Umbilical cord (tissue), 2 donors: ENCODE data around the gene GREM2. TPM values are rescaled to one million over a fixed set of nuclear protein-coding genes. Genes with fewer than 3 reads are reported as not detected.

ENCODE experiments used
- DNase-seq: peaks from one replicate; pipeline ENCODE4 v3.0.0-alpha.2; 2015; ENCODE audit warnings: low spot score
- total RNA-seq: library from RNA; depleted of rRNA; stranded (reverse); fragments of >200 nt; gene quantifications from one replicate; pipeline ENCODE4 v1.2.3, GENCODE V29; 2014; ENCODE audit warnings: low replicate concordance; ENCODE audit not compliant: insufficient read depth

The GREM2 gene
- total RNA-seq, 1 donor from 2014 or later = 4.8 TPM

DNA sequence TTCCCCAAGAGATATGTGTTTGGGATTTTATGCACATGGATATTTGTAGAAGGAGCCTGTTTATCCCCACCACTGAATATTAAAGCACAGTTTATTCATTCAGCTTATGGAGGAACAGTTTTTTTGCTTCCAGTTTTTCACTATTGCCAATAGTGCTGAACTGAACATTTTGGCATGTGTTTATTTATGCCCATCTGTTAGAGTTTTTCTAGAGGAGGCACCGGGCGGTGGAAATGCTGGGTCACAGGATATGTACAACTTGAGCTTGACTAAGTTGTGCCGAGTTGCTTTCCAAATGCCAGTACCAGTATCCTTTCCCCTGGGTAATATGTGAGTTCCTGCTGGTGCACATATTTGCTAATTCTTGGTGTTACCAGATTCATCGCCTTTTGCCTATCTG lies 111.3 kb downstream of the GREM2 start:
- DNase-seq = no peak

DNA sequence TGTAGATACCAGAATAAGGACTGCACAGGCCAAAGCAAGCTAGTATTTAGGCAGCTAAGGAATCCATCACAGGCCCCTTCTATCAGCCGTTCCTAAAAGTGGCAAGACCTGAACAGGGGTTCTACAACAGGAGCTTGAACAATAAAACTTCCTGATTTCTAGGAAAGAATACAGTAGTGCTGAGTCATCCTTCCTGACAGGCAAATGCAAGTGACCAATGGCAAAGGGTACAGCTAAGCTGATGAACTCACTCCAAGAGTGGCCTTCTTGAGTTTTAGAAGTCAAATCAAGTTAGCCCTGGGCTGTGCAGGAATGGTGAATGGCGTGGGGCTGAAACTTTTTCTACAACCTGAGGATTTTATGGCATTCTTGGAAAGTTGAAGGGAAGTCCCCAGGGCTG lies 112.9 kb downstream of the GREM2 start:
- no peak for DNase-seq

DNA sequence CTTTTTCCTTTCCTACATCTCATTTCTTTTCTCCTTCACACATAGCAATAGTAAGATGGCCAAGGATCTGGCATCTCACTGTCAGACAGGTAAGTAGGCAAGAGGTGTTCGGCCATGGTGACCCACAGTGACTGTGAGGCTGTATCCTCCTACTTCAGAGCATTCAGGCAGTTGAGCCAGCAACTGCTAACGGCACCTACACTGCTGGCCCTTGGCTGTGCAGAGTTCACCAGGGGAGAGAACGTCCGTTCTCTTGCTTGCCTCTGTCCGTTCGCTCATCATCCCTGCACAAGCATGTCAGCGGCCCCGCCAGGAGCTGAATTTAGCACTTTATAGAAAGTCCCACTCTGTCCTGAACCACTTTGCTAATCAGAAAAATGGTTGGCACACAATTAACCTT lies 113.6 kb downstream of the GREM2 start:
- no peak for DNase-seq

- no peak for DNase-seq
Measured at GRCh38 chr1:240497908-240498307, 114.0 kb downstream of the GREM2 start.

- DNase-seq = no peak
Measured at GRCh38 chr1:240496941-240497340, 115.0 kb downstream of the GREM2 start.

DNA sequence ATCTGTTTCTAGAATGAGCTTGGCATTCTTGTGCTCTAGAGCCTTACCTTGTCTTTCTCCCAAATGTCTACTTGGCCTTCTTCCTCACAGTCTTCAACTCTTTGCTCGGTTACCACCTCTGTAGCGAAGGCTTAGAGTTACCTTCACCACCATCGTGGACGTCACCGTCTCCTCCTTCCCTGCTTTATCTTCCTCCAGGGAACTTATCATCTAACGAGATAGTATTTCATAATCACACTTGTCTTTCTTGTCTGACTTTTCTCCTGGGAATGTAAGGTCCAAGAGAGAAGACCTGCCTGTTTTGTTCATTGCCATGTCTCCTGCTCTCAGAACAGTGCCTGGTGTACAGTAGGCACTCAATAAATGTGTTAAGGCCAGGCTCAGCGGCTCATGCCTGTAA lies 115.6 kb downstream of the GREM2 start:
- DNase-seq = no peak

- no peak for DNase-seq
Measured at GRCh38 chr1:240495601-240496000, 116.4 kb downstream of the GREM2 start.

- no peak for DNase-seq
Measured at GRCh38 chr1:240492832-240493440, 119.0 kb downstream of the GREM2 start.

DNA sequence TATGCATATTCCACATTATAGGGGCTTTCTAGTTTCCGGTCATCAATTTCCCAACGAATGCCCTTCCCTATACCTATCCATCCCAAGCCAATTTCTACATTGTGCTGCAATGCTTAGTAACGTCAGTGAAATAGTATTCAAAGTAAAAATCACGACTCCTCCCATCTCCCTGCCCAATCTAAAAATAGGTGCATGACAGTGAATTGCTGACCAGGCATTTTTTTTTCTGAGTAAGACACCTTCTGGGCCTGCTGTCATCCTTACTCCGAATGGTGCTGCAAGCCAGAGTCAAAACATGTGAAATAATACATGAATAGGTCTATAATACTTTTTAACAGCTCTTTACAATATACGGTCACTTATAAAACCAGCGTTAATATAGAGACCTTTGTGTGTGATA lies 120.2 kb downstream of the GREM2 start:
- DNase-seq = no peak

- DNase-seq = no peak
Measured at GRCh38 chr1:240491156-240491555, 120.8 kb downstream of the GREM2 start.

- DNase-seq = no peak
Measured at GRCh38 chr1:240487493-240487892, 124.5 kb downstream of the GREM2 start.

DNA sequence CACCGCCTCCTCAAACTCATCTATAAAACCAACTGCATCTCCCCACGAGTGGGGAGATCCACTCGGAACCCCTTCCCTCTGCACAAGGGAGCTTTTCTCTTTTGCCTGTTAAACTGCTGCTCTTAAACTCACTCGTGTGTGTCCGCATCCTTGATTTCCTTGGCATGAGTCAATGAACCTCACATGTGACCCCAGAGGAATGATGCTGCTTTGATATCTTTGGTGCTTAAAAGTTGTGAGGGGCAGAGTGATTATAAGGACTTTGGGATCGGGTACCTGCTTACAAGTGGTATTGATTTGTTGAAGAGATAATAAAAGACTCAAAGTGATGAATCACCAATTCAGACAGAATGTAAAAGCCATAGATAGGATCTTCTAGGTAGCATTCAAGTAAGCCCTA lies 125.3 kb downstream of the GREM2 start:
- no peak for DNase-seq

DNA sequence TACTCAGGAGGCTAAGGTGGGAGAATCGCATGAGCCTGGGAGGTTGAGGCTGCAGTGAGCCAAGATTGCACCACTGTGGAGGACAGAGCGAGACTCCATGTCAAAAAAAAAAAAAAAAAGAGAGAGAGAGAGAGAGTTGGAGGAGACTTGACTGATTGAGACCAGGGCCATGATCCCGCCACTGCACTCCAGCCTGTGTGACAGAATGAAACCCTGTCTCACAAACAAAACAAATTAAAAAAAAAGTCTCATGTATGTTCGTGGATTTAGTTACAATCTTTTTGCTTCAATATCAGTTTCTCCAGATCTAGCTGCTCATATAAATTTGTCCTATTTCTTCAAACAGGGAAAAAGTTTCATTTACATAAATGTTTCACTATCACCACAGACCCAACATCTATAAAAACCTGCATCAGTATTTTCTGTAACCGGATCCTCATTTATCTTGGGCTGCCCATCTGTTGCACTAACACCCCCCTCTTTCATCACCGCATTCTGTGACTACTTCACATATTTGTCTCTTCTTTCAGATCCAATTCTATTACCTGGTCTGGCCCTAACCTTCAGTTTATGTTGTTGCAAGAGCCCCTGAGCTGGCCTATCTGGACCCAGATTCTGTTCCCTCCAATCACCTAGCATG lies 127.0 kb downstream of the GREM2 start:
- DNase-seq = no peak

DNA sequence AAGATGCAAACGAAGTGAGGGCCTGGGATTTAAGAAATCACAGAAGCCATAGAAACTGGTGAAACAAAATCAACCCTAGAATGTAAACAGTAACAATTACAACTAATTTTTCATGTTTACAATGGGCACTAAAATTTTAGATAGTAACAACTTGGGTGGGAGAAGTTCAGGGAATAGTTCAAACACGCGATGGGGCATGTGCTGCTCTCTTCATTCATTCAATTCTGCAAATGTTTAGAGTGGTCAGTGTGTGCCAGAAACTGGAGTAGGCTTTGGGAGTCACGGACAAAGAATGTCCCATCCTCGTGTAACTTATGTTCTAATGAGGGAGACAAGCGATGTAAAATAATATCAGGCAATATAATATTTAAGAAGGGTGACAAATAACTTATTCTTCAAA lies 133.4 kb downstream of the GREM2 start:
- DNase-seq = no peak

GRCh38 chr1:240475832-240476231 lies 136.1 kb downstream of the GREM2 start:
- DNase-seq = no peak

- DNase-seq = no peak
Measured at GRCh38 chr1:240474133-240474614, 137.8 kb downstream of the GREM2 start.

- DNase-seq = no peak
Measured at GRCh38 chr1:240468656-240469055, 143.3 kb downstream of the GREM2 start.

- no peak for DNase-seq
Measured at GRCh38 chr1:240467895-240468294, 144.1 kb downstream of the GREM2 start.

GRCh38 chr1:240466509-240466908 lies 145.4 kb downstream of the GREM2 start:
- DNase-seq = no peak

- peak; percentile 30 for DNase-seq
Measured at GRCh38 chr1:240465531-240465940, 146.4 kb downstream of the GREM2 start.

DNA sequence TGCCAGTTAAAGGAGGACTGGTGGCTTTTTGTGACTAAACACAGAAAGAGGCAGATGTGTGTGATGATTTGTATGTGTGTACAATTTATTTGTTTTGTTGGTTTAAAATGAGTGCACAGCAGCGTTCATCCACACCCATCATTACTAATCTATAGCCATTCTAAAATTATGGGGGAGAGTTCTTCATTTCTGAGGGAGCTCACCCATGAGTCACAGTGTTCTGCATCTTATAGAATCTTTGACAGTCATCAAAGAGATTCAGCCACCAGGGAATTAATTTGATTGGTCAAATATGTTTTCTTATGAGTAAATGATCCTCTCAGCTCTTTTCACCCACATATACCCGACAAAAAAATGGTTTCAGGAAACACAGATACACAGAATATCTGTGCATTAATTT lies 147.9 kb downstream of the GREM2 start:
- DNase-seq = no peak

GRCh38 chr1:240462766-240463395 lies 149.1 kb downstream of the GREM2 start:
- DNase-seq = no peak

DNA sequence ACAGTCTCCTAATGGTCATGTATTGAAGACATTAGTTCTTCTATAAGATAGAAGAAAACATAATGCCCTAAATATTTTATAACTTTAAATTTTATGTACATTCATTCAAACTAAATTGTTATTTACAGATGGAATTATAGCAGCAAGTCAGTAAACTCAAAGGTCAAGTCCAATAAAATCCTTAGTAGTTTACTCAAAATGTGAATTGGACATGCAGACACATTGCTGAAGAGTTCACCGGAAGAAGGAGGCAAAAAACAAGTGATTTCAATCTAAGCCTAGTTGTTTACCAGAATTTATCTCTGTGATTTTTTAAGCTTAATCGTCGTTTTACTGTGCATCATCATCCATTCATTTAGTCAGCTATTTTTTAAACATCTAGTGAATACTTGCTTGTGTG lies 149.7 kb downstream of the GREM2 start:
- DNase-seq = no peak
